GM18499 (cell line): ENCODE measurements around the gene ITPRIPL1.

ENCODE experiments used
- ATAC-seq: cut with Tn5 transposase; IDR thresholded peaks from one replicate; pipeline ENCODE4 v1.9.1; 2021; ENCODE audit warnings: moderate number of reproducible peaks; ENCODE audit not compliant: insufficient read depth, unreplicated experiment

Gene ITPRIPL1

DNA sequence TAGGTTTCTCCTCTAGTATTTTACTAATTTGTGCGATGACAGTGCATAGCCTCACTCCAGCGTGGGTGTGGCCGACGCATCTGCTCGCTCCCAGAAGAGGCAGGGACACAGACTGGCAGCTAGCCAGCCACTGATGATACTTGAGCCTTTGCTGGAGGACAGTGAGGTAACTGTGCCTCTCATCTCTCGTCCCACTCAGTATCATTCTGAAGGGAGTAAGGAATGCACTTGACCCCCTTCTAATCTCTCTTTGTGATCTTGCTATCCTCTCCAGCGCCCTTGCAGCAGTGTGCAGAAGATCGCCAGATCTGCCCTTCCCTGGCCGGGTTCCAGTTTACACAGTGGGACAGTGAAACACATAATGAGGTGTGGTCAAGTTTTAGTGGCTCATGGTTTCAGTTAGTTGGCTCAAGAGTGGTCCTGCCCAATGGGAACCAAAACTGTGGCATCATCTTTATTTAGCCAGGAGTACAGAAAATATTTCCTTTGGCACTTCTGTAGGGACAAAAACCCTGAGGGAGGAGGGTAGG, 28.0 kb downstream of the ITPRIPL1 start:
- ATAC-seq = no peak

DNA sequence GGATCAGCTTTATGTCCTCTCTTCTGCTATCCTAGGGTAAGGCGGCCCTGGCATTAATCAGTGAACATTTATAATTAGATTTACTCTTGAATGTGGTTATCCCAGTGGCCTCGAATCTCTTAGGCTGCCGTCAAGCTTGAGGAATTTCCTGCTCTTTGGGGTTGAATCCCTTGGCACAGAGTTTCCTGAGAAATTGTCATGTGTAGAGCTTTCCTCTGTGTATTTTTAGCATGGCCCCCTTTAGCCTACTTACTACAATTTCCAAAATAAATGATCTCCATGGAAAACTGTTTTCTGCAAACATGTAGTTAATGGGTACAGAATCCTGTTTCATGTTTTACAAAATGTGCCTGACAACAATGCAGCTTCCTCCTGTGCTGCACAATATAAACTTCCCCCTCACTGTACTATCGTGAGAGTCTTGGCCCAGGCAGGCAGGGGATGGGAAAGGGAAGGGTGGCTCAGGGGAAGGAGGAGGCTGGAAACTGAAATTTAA, 28.5 kb downstream of the ITPRIPL1 start:
- no peak for ATAC-seq

GRCh38 chr2:96354492-96354891, 29.4 kb downstream of the ITPRIPL1 start:
- ATAC-seq = no peak

DNA sequence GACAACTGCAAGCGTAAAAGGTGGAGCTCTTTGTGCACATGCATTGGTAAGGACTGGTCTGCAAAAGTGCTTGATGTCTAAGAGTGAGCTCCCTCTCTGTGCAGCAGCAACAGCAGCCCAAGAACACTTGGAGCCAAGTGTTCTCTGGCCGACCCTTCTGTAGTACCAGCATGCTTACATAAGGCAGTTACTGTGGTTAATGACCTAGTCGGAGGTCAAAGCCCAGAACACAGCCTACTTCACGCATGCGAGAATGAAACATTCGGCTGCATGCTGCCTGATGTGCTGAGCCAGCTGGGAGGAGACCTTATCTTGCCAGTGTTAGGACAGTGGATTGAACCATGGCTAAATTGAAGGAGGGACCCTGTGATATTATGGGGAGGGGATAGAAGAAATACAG, 31.8 kb downstream of the ITPRIPL1 start:
- no peak for ATAC-seq

DNA sequence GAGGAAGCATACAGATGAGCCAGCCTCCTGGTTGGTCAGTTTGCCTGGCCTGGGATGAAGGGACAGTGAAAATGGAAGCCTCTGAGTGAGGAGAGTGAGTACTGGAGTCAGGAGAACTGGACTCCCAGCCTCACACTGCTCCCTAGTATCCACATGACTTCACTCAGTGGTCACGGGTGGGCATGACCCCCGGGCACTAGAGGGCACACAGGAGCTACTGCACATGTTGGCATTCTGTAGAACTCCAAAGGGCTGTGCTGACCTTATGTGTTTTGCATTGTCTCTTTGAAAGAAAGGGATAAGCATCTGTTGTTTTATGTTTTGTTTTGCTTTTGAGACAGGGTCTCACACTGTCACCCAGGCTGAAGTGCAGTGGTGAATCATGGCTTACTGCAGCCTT, 34.2 kb downstream of the ITPRIPL1 start:
- no peak for ATAC-seq

DNA sequence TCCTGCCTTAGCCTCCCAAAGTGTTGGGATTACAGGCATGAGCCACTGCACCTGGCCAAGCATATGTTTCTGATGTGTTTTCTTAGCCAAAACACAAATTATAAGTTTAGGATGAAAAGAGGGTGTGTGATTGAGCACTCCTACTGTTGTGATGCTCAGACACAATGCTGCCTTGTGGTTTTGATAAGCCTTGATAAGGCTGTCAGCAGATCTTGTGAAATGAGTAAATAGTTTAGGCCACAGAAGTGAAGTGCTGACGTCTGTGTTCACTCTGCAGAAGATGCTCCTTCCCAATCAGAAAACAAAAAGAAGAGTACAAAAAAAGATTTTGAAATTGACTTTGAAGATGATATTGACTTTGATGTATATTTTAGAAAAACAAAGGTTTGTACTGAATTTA, 34.7 kb downstream of the ITPRIPL1 start:
- ATAC-seq = no peak

- no peak for ATAC-seq
Observed at GRCh38 chr2:96361751-96362150, 36.6 kb downstream of the ITPRIPL1 start.

DNA sequence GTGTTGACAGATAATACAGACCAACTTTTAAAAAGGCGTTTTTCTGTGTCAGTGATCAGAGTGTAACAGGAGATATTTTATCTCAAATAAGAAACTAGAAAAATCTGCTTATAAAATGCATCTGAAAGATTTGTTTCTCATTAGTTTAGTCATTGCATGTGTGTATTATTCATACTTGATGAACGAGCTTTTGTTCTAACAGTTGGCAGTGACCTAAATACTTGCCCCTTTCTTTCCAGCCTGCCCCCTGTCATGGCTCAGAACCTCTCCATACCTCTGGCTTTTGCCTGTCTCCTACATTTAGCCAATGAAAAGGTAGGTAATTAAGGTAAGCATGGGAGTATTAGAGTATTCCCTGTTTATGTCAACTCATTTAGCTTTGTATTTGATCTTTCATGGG, 44.1 kb downstream of the ITPRIPL1 start:
- no peak for ATAC-seq

GRCh38 chr2:96374211-96374951, 49.3 kb downstream of the ITPRIPL1 start:
- ATAC-seq = no peak
